Measurements from ENCODE around the gene RNF121. TPM values are rescaled to one million over a fixed set of nuclear protein-coding genes. Genes with fewer than 3 reads are reported as not detected.

Gene RNF121
- total RNA-seq, 1 experiment from 2014 or later: 21.4 TPM

DNA sequence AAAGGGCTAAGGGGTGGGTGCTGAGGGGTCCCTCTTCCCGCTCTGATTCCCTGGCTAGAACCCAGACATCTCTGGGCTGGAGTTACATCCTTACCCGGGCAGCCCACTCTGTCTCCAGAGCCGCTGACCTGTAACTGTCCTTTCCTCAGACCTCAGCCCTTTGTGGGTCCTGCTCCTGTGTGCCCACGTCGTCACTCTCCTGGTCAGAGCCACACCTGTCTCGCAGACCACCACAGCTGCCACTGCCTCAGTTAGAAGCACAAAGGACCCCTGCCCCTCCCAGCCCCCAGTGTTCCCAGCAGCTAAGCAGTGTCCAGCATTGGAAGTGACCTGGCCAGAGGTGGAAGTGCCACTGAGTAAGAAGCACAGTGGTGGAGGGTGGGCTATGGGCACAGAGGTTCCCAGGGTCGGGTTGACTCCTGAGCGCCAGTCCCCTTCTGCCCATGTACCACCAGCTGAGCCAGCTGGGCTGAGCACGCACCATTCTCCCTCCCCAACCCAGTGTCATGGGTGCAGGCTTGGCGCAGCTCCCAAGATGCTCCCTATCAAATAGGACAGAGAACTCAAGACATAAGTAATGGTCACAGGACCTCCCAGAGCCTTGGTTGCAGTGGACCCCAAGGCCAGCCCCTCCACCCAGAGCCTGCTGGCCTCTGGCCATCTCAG, 71.5 kb downstream of the RNF121 start:
- no peak for DNase-seq (ENCODE audit: low read depth in 1 of 2, low spot score in 2 of 2)
- Histone ChIP-seq H3K27me3 (replicated peaks) (no peaks in the 10 kb centered on the region), H3K36me3 (peaks cover 30% of the 10 kb centered on the region), H3K4me1 (replicated peaks) (peaks cover 5% of the 10 kb centered on the region), H3K4me3 (no peak overlapping the region), H3K9me3 (replicated peaks) (no peaks in the 10 kb centered on the region), H3K27ac (no peak overlapping the region)

DNA sequence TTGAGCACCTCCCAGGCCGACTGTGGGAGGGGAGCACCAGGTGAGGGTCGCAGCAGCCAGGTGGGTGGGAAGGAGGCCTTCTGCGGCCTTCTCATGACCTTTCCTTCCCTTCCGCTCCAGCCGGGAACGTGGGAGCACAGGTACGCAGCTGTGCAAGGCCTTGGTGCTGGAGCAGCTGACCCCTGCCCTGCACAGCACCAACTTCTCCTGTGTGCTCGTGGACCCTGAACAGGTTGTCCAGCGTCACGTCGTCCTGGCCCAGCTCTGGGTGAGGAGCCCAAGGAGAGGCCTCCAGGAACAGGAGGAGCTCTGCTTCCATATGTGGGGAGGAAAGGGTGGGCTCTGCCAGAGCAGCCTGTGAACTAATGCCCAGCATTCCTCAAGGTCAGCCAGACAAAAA, 72.4 kb downstream of the RNF121 start:
- Histone ChIP-seq H3K9me3 (replicated peaks) (no peaks in the 10 kb centered on the region), H3K4me1 (replicated peaks) (peaks cover 5% of the 10 kb centered on the region), H3K4me3 (no peak overlapping the region), H3K36me3 (peaks cover 39% of the 10 kb centered on the region), H3K27ac (no peak overlapping the region), H3K27me3 (replicated peaks) (no peaks in the 10 kb centered on the region)
- DNase-seq (ENCODE audit: low read depth in 1 of 2, low spot score in 2 of 2): no peak

DNA sequence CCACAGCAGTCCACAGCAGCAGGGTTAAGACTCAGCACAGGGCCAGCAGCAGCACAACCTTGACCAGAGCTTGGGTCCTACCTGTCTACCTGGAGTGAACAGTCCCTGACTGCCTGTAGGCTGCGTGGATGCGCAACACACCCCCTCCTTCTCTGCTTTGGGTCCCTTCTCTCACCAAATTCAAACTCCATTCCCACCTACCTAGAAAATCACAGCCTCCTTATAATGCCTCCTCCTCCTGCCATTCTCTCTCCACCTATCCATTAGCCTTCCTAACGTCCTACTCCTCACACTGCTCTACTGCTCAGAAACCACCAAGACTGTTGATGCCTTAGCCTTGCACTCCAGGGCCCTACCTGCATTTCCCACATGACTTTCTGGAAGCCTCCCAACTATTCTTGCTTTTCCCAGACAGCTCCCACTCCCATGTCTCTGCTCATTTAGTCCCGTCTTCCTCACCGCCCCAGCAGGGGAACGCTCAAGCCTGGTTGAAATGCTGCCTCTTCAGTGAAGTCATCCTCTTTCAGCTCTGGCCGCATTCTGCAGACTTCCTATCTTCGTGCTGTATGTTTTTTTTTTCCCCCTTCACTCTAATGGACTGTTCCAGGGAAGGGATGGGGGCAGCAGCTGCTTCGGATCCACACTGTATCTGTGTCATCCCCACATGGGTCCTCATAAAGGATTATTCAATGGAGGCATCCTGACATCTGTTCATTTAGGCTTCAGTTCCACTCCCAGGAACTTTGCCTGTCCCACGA, 73.2 kb downstream of the RNF121 start:
- Histone ChIP-seq H3K4me3 (no peak overlapping the region), H3K36me3 (peaks cover 44% of the 10 kb centered on the region), H3K4me1 (replicated peaks) (peaks cover 5% of the 10 kb centered on the region), H3K27me3 (replicated peaks) (no peaks in the 10 kb centered on the region), H3K9me3 (replicated peaks) (no peaks in the 10 kb centered on the region), H3K27ac (no peak overlapping the region)
- no peak for DNase-seq (ENCODE audit: low read depth in 1 of 2, low spot score in 2 of 2)

DNA sequence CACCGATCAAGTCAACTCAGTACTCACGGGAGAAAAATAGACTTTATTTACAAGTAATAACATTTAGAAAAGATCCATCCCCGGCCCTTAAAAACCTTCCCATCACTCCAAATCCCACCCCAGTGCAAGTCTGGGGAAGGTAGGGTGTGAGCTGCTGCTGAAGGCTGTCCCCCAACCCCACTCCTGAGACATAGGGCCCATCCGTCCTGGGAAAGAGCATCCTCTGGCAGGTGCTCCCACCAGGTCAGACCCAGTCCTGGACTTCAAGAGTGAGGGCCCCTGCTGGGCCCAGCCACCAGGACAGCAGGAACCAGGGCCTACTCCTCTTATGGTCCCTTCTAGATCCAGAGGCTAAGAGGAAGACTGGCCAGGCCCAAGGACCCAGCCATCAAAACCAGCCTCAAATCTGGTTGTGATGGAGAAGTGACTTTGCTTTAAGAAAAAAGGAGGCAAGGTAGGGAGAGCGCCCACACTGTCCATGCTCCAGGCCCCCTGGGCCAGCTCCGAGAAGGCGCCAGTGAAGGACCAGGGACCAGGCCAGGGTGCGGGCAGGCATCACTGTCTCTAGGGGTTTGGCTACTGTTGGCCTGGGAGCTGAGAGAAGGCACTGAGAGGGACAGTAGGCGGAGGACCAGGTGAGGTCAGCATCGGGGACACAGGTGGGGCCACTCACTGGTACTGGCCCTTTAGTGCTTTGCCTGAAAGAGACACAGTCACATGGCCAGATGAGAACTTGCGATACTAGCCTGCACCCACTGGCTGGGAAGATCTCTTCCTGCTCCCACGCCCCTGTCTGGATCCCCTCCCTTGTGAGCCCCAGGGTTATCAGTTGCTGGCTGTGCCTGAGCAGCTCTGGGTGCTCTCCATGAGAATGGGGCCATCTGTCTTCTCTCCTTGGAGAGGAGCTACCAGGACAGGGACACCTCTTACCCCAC, 74.3 kb downstream of the RNF121 start:
- Histone ChIP-seq H3K36me3 (peaks cover 55% of the 10 kb centered on the region), H3K27ac (no peak overlapping the region), H3K27me3 (replicated peaks) (no peaks in the 10 kb centered on the region), H3K4me3 (no peak overlapping the region), H3K4me1 (replicated peaks) (peaks cover 5% of the 10 kb centered on the region), H3K9me3 (replicated peaks) (no peaks in the 10 kb centered on the region)
- DNase-seq (ENCODE audit: low read depth in 1 of 2, low spot score in 2 of 2): no peak

DNA sequence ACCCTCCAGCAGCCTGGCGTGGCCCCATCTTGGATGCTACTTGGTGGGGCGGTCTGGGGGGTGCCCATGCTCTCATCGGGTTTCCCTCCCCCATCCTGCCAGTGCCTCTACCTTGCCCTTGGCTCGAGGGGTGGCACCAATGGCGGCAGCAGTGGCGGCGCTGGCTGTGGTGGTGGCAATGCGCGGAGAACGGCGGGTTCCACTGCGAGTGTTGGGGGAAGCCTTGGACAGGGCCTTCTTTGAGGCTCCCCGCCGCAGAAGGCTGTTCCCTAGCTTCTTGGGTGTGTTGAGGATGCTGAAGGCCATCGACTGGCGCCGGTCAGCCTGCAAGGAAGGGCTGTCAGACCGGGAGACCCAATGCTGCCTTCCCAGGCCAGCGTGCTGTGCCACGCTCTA, 74.9 kb downstream of the RNF121 start:
- no peak for DNase-seq (ENCODE audit: low read depth in 1 of 2, low spot score in 2 of 2)
- Histone ChIP-seq H3K36me3 (peaks cover 61% of the 10 kb centered on the region), H3K27me3 (replicated peaks) (no peaks in the 10 kb centered on the region), H3K4me1 (replicated peaks) (peaks cover 5% of the 10 kb centered on the region), H3K27ac (no peak overlapping the region), H3K9me3 (replicated peaks) (no peaks in the 10 kb centered on the region), H3K4me3 (no peak overlapping the region)

DNA sequence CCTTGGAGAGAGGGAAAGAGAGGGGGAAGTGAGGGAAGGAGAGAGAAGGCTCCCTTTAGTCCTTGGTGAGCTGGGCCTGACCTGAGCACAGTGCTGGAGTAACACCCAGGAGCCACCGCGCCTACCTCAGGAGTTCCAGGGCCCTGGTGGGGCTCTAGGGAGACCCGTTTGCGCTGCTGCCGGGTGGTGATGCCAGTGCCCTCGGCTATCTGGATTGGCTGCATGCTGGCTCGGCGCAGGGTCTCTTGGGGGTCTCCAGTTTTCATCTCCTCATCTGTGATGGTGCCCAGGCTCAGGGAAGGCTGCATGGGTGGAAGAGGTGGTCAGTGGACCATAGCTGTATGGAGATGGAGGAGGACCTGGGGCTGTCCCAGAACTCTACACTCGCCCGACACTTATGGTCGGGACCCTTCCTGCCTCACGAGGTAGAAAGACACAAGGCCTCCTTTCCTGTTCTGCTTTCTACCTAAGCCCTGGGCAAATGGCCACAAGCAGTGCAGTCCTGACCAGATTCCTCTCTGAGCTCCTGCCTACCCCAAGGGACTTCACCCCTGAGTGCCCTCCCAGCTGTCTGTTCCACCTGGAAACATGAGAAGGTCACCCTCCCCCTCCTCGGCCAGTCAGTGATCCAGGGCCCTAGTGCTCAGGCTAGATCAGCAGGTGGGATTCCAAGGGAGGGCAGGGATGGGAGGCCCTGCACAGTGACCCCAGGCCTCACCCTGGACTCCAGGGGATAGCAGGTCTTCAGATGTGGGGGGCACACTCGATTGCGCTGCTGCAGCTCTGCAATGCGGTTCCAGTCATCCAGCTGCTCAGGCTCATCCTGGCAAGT, 75.9 kb downstream of the RNF121 start:
- H3K27me3 ChIP-seq (replicated peaks): no peaks in the 10 kb centered on the region
- no peak overlapping the region for H3K4me3 ChIP-seq
- no peak overlapping the region for H3K27ac ChIP-seq
- no peak for DNase-seq (ENCODE audit: low read depth in 1 of 2, low spot score in 2 of 2)
- H3K36me3 ChIP-seq: peaks cover 64% of the 10 kb centered on the region
- H3K4me1 ChIP-seq (replicated peaks): no peaks in the 10 kb centered on the region
- no peaks in the 10 kb centered on the region for H3K9me3 ChIP-seq (replicated peaks)

DNA sequence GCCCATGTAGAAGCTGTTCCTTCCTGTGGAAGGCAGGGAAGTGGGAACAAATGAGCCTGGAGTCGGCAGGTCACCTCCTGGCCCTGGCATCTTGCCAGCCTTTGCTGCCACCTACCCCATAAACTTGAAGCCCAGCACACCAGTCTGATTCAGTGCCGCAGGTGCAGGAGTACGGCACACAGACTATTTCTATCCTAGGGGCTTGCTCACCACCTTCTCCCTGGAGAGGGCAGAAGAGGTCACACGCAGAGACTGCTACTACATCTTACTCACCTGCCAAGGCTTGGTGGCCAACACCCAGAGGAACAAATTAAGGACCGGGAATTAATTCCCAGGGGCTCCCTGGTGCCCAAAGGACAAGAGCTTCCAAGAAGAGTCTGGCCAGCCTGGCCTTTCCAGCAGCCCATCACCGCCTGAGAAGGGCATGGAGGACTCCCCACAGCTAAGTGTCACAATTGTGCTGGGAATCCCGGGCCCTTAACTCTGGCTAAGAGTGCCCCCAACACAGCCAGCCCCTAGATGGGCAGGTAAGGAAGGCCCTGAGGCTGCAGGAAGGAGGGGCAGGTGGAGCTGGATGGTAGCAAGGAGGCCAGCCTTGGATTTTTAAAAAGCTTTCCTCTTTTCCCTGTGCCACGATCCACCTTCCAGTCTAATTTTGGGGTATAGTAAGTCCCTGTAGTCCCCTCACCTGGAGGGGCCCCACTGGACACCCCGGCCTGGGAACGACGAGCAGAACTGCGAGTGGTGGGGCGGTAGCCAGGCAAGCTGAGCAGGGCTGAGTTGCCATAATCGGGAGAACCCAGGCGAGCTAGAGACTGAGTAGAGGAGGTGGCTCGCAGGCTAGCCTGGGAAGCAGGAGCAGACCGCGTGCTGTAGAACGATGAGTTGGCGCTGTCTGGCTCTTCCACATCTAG, 76.8 kb downstream of the RNF121 start:
- no peaks in the 10 kb centered on the region for H3K27me3 ChIP-seq (replicated peaks)
- peaks cover 70% of the 10 kb centered on the region for H3K36me3 ChIP-seq
- H3K4me3 ChIP-seq: no peak overlapping the region
- no peaks in the 10 kb centered on the region for H3K9me3 ChIP-seq (replicated peaks)
- DNase-seq (ENCODE audit: low read depth in 1 of 2, low spot score in 2 of 2): no peak
- H3K27ac ChIP-seq: no peak overlapping the region
- no peaks in the 10 kb centered on the region for H3K4me1 ChIP-seq (replicated peaks)

DNA sequence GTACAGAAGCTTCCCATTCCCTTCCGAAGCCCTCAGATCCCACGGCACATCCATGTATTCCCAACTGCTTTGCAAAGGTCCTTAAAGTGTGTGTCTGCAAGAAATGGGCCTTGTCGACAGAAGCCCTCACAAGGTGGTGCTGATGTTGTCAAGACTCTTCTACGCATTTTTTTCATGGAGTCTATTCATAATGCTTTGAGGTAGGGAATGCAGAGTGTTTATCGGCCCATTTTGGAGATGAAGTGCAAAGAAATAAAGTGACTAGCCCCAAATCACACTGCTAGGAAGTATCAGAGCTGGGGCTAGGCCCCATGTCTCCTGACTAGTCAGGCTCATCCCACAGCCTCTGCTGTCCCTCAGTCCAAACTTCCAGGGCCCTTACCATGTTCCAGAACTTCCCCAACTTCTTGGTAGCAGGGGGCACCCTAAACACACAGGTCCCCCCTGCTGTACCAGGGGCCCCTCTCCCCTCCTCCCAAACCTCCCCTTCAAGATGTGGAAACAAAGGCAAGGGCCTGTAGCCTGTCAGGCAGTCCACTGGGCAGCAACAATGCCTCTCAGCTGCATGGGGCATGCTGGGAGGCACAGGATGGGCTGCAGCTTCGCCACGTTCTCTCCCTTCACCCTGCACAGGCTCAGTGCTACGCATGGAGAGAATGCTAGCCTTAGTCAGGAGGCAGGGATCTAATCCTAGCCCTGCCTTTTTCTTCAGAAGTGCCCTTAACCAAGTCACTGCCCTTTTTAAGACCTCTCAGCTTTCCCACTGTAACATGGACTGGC, 77.7 kb downstream of the RNF121 start:
- H3K9me3 ChIP-seq (replicated peaks): no peaks in the 10 kb centered on the region
- H3K36me3 ChIP-seq: peaks cover 77% of the 10 kb centered on the region
- H3K4me1 ChIP-seq (replicated peaks): no peaks in the 10 kb centered on the region
- no peak overlapping the region for H3K4me3 ChIP-seq
- no peak overlapping the region for H3K27ac ChIP-seq
- H3K27me3 ChIP-seq (replicated peaks): no peaks in the 10 kb centered on the region
- no peak for DNase-seq (ENCODE audit: low read depth in 1 of 2, low spot score in 2 of 2)

DNA sequence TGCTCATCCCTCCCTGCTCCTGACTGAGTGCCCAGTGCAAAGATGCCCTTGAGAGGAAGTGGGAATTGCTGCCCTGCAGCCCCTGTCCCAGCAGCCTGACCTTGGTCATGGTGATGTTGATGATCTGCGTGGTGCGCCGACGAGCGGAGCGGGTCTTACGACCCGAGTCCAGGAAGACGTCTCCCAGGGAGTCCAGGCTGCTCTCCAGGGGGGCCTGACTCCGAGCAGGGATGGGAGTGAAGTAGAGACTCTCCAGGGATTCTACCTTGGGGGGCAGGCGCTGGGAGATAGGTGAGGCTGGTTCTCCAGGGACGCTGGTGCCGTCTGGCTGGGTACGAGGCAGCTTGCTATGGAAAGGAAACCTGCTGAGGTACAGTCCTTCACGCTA, 78.2 kb downstream of the RNF121 start:
- peaks cover 77% of the 10 kb centered on the region for H3K36me3 ChIP-seq
- no peaks in the 10 kb centered on the region for H3K27me3 ChIP-seq (replicated peaks)
- H3K27ac ChIP-seq: no peak overlapping the region
- no peaks in the 10 kb centered on the region for H3K4me1 ChIP-seq (replicated peaks)
- H3K9me3 ChIP-seq (replicated peaks): no peaks in the 10 kb centered on the region
- no peak for DNase-seq (ENCODE audit: low read depth in 1 of 2, low spot score in 2 of 2)
- no peak overlapping the region for H3K4me3 ChIP-seq

DNA sequence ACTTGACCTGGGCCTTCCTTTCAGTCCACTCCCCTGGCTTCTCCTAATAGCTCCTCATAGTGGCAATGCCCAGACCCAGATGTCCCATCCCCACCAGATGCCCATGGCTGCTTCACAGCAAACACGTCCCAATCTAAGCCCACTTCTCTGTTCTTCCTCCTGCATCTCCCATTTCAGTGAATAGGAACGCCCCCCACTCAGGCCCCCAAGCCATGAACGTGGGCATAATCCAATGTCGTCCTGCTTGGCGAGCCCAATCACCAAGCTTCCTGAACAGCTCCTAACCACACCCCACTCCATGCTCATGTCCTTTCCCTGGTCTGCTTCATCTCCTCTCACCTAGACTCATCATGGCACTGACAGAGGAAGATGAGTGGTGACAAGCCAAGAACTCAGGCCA, 78.7 kb downstream of the RNF121 start:
- Histone ChIP-seq H3K9me3 (replicated peaks) (no peaks in the 10 kb centered on the region), H3K36me3 (peaks cover 79% of the 10 kb centered on the region), H3K4me1 (replicated peaks) (no peaks in the 10 kb centered on the region), H3K27ac (no peak overlapping the region), H3K27me3 (replicated peaks) (no peaks in the 10 kb centered on the region), H3K4me3 (no peak overlapping the region)
- DNase-seq (ENCODE audit: low read depth in 1 of 2, low spot score in 2 of 2): no peak

DNA sequence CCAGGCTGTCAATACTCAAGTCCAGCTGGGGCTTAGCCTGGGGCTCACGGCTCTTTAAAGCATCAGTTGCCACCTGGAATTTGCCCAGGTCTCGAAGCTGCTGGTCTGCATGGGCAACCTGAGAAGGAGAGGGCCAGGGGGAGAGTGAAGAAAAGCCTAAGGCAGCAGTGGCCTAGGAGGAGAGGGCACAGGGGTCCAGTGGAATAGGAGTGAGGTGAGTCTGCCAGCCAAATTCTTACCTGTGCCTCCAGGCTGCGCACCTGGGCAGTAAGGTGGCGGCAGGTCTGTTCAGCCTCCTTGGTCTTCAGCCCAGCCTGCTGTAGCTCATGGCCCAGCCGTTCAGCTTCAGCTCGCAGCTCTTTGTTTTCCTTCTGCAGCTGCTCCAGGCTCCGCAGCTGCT, 79.9 kb downstream of the RNF121 start:
- Histone ChIP-seq H3K9me3 (replicated peaks) (no peaks in the 10 kb centered on the region), H3K4me1 (replicated peaks) (no peaks in the 10 kb centered on the region), H3K4me3 (no peak overlapping the region), H3K27me3 (replicated peaks) (no peaks in the 10 kb centered on the region), H3K27ac (no peak overlapping the region), H3K36me3 (peaks cover 79% of the 10 kb centered on the region)
- DNase-seq (ENCODE audit: low read depth in 1 of 2, low spot score in 2 of 2): no peak

DNA sequence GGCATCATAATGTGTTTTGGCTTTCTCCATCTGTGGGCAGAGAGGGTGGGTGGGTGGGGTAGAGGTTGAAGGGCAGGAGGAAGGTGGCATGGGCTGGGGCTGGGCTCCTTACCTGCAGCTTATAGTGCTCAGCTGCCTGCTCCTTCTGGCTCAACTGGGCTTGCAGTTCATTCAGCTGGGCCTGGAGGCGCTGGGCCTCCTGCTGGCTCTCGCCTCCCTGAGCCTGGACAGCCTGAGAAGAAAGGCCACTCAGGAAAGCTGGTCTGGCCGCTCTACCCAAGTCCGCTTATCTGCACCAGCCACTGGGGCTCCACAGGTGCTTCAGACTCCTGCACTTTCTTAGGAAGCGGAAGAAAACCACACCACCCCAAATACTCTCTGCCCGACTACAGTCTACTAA, 80.3 kb downstream of the RNF121 start:
- H3K4me3 ChIP-seq: no peak overlapping the region
- H3K27ac ChIP-seq: no peak overlapping the region
- H3K36me3 ChIP-seq: peaks cover 79% of the 10 kb centered on the region
- no peaks in the 10 kb centered on the region for H3K9me3 ChIP-seq (replicated peaks)
- no peak for DNase-seq (ENCODE audit: low read depth in 1 of 2, low spot score in 2 of 2)
- H3K27me3 ChIP-seq (replicated peaks): no peaks in the 10 kb centered on the region
- no peaks in the 10 kb centered on the region for H3K4me1 ChIP-seq (replicated peaks)
